Myocyte (in vitro differentiated cells): ENCODE measurements around the gene PLK5. TPM values are rescaled to one million over a fixed set of nuclear protein-coding genes. Genes with fewer than 3 reads are reported as not detected.
"Not testable (repeated sequence)": the region's sequence is repeated elsewhere in the genome, so short reads cannot be mapped to it uniquely, and the experiment has no call there.

Source experiments
- DNase-seq: peaks from one replicate; pipeline ENCODE4 v3.0.0-alpha.2; 2012; ENCODE audit warnings: low read depth
- polyA plus RNA-seq: library from polyadenylated mRNA; unstranded; fragments of >200 nt; gene quantifications from one replicate; pipeline ENCODE4 v1.2.1, GENCODE V29; 2012; ENCODE audit warnings: missing spikeins
- total RNA-seq: library from RNA; depleted of rRNA; stranded (reverse); fragments of >200 nt; gene quantifications from 2 replicates; pipeline ENCODE4 v1.2.3, GENCODE V29; 2014

PLK5 gene
- total RNA-seq: not detected in 2 replicates
- not detected for polyA plus RNA-seq

- DNase-seq: no peak
Observed at GRCh38 chr19:1523412-1524286, at the start of gene PLK5. PLK5 (plus strand) TSS chr19:1524077; CDS start chr19:1526997, 2,920 bp downstream.

GRCh38 chr19:1474765-1475351 lies 49.0 kb upstream of the PLK5 start:
- DNase-seq: no peak

GRCh38 chr19:1475751-1476437 lies 48.0 kb upstream of the PLK5 start:
- DNase-seq: no peak

- not testable (repeated sequence) for DNase-seq
Observed at GRCh38 chr19:1477056-1477455, 46.8 kb upstream of the PLK5 start.

GRCh38 chr19:1478934-1479707 lies 44.8 kb upstream of the PLK5 start, which contains the start of gene C19orf25:
C19orf25 (minus strand) TSS chr19:1479215; CDS start chr19:1478903, 312 bp downstream.
- peak; percentile 93 for DNase-seq

GRCh38 chr19:1481224-1481892 lies 42.5 kb upstream of the PLK5 start:
- no peak for DNase-seq

- no peak for DNase-seq
Observed at GRCh38 chr19:1481893-1482360, 42.0 kb upstream of the PLK5 start.

- DNase-seq: no peak
Observed at GRCh38 chr19:1482361-1483130, 41.3 kb upstream of the PLK5 start.

- no peak for DNase-seq
Observed at GRCh38 chr19:1483131-1483978, 40.5 kb upstream of the PLK5 start.

GRCh38 chr19:1483979-1484428 lies 39.9 kb upstream of the PLK5 start:
- no peak for DNase-seq

- no peak for DNase-seq
Observed at GRCh38 chr19:1486720-1487575, 36.9 kb upstream of the PLK5 start.

GRCh38 chr19:1487576-1488281 lies 36.1 kb upstream of the PLK5 start:
- no peak for DNase-seq

GRCh38 chr19:1488282-1488601 lies 35.6 kb upstream of the PLK5 start:
- DNase-seq: no peak

GRCh38 chr19:1489463-1490310 lies 34.2 kb upstream of the PLK5 start:
- DNase-seq: peak; percentile 89

- DNase-seq: peak; percentile 99
Observed at GRCh38 chr19:1490311-1491113, 33.4 kb upstream of the PLK5 start, which contains the start of gene PCSK4. PCSK4 (minus strand) TSS chr19:1490350; CDS start chr19:1490346, 4 bp downstream.
